ENCODE measurements around the gene PIP5K1B. TPM values are rescaled to one million over a fixed set of nuclear protein-coding genes. Genes with fewer than 3 reads are reported as not detected.

PIP5K1B gene
- total and polyA plus RNA-seq, 2 experiments from 2014 or later, result 1.3 to 2.8 TPM

DNA sequence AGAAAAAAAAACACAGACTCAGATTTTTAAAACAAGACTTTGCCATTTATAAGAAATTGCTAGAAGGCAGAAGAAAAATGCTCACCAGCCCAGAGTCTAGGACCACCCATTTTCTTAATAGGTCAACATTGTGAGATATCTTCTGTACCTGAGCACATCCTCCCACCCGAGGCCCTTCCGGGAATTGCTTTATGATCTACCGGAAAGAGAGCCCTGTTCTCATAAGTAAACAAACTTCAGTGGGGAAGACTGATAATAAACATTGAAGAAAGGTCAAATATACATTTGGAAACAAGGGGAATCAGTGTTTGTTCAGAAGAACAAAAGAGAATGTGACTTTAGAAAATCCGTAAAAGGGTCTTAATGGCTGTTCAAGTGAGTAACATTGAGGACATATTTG is 264.5 kb downstream of the PIP5K1B start:
- H3K36me3 Mint-ChIP-seq (ENCODE audit: low read depth), result no peaks in the 10 kb centered on the region
- no peak for DNase-seq (ENCODE audit: low spot score)
- H3K27me3 ChIP-seq (ENCODE audit: insufficient read depth), result no peaks in the 10 kb centered on the region
- H3K79me2 ChIP-seq (replicated peaks; ENCODE audit: insufficient read depth), result no peaks in the 10 kb centered on the region
- H3F3A ChIP-seq (replicated peaks; ENCODE audit: low read depth), result no peaks in the 10 kb centered on the region
- H4K20me1 ChIP-seq (replicated peaks; ENCODE audit: insufficient read depth), result no peaks in the 10 kb centered on the region
- no peak overlapping the region for H3K27ac ChIP-seq (ENCODE audit: low read depth)
- no peak overlapping the region for H3K27ac Mint-ChIP-seq
- H3K4me1 Mint-ChIP-seq, result 0 out of 3 replicates have a peak, but pooled peaks cover 2% of the 10 kb centered on the region
- TF ChIP-seq, protein P1, sequence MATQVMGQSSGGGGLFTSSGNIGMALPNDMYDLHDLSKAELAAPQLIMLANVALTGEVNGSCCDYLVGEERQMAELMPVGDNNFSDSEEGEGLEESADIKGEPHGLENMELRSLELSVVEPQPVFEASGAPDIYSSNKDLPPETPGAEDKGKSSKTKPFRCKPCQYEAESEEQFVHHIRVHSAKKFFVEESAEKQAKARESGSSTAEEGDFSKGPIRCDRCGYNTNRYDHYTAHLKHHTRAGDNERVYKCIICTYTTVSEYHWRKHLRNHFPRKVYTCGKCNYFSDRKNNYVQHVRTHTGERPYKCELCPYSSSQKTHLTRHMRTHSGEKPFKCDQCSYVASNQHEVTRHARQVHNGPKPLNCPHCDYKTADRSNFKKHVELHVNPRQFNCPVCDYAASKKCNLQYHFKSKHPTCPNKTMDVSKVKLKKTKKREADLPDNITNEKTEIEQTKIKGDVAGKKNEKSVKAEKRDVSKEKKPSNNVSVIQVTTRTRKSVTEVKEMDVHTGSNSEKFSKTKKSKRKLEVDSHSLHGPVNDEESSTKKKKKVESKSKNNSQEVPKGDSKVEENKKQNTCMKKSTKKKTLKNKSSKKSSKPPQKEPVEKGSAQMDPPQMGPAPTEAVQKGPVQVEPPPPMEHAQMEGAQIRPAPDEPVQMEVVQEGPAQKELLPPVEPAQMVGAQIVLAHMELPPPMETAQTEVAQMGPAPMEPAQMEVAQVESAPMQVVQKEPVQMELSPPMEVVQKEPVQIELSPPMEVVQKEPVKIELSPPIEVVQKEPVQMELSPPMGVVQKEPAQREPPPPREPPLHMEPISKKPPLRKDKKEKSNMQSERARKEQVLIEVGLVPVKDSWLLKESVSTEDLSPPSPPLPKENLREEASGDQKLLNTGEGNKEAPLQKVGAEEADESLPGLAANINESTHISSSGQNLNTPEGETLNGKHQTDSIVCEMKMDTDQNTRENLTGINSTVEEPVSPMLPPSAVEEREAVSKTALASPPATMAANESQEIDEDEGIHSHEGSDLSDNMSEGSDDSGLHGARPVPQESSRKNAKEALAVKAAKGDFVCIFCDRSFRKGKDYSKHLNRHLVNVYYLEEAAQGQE (IDR thresholded peaks at IDR 0.05; ENCODE audit: unreplicated experiment), result no peak
- no peak for TF ChIP-seq CTCF (conservative IDR thresholded peaks at IDR 0.05; ENCODE audit: low read depth in 2 of 2)
- no peak for TF ChIP-seq EZH2 (IDR thresholded peaks at IDR 0.05; ENCODE audit: low read depth, unreplicated experiment)
- TF ChIP-seq POLR2AphosphoS5 (IDR thresholded peaks at IDR 0.05; ENCODE audit: low read depth), result no peak
- TF ChIP-seq, protein P2, sequence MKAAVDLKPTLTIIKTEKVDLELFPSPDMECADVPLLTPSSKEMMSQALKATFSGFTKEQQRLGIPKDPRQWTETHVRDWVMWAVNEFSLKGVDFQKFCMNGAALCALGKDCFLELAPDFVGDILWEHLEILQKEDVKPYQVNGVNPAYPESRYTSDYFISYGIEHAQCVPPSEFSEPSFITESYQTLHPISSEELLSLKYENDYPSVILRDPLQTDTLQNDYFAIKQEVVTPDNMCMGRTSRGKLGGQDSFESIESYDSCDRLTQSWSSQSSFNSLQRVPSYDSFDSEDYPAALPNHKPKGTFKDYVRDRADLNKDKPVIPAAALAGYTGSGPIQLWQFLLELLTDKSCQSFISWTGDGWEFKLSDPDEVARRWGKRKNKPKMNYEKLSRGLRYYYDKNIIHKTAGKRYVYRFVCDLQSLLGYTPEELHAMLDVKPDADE (IDR thresholded peaks at IDR 0.05), result no peak
- TF ChIP-seq ZNF114 (CRISPR knock-in tag; IDR thresholded peaks at IDR 0.05), result no peak
- no peak for TF ChIP-seq ZNF331 (CRISPR knock-in tag; IDR thresholded peaks at IDR 0.05; ENCODE audit: low read depth)
- TF ChIP-seq JUNB (IDR thresholded peaks at IDR 0.05; ENCODE audit: unreplicated experiment), result no peak
- TF ChIP-seq CREB1 (CRISPR knock-in tag; IDR thresholded peaks at IDR 0.05; ENCODE audit: low read depth), result no peak
- TF ChIP-seq, protein P3, sequence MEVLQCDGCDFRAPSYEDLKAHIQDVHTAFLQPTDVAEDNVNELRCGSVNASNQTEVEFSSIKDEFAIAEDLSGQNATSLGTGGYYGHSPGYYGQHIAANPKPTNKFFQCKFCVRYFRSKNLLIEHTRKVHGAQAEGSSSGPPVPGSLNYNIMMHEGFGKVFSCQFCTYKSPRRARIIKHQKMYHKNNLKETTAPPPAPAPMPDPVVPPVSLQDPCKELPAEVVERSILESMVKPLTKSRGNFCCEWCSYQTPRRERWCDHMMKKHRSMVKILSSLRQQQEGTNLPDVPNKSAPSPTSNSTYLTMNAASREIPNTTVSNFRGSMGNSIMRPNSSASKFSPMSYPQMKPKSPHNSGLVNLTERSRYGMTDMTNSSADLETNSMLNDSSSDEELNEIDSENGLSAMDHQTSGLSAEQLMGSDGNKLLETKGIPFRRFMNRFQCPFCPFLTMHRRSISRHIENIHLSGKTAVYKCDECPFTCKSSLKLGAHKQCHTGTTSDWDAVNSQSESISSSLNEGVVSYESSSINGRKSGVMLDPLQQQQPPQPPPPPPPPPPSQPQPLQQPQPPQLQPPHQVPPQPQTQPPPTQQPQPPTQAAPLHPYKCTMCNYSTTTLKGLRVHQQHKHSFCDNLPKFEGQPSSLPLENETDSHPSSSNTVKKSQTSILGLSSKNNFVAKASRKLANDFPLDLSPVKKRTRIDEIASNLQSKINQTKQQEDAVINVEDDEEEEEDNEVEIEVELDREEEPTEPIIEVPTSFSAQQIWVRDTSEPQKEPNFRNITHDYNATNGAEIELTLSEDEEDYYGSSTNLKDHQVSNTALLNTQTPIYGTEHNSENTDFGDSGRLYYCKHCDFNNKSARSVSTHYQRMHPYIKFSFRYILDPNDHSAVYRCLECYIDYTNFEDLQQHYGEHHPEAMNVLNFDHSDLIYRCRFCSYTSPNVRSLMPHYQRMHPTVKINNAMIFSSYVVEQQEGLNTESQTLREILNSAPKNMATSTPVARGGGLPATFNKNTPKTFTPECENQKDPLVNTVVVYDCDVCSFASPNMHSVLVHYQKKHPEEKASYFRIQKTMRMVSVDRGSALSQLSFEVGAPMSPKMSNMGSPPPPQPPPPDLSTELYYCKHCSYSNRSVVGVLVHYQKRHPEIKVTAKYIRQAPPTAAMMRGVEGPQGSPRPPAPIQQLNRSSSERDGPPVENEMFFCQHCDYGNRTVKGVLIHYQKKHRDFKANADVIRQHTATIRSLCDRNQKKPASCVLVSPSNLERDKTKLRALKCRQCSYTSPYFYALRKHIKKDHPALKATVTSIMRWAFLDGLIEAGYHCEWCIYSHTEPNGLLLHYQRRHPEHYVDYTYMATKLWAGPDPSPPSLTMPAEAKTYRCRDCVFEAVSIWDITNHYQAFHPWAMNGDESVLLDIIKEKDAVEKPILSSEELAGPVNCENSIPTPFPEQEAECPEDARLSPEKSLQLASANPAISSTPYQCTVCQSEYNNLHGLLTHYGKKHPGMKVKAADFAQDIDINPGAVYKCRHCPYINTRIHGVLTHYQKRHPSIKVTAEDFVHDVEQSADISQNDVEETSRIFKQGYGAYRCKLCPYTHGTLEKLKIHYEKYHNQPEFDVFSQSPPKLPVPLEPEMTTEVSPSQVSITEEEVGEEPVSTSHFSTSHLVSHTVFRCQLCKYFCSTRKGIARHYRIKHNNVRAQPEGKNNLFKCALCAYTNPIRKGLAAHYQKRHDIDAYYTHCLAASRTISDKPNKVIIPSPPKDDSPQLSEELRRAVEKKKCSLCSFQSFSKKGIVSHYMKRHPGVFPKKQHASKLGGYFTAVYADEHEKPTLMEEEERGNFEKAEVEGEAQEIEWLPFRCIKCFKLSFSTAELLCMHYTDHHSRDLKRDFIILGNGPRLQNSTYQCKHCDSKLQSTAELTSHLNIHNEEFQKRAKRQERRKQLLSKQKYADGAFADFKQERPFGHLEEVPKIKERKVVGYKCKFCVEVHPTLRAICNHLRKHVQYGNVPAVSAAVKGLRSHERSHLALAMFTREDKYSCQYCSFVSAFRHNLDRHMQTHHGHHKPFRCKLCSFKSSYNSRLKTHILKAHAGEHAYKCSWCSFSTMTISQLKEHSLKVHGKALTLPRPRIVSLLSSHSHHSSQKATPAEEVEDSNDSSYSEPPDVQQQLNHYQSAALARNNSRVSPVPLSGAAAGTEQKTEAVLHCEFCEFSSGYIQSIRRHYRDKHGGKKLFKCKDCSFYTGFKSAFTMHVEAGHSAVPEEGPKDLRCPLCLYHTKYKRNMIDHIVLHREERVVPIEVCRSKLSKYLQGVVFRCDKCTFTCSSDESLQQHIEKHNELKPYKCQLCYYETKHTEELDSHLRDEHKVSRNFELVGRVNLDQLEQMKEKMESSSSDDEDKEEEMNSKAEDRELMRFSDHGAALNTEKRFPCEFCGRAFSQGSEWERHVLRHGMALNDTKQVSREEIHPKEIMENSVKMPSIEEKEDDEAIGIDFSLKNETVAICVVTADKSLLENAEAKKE (CRISPR knock-in tag; IDR thresholded peaks at IDR 0.05), result no peak
- no peak for TF ChIP-seq STAT1 (IDR thresholded peaks at IDR 0.05; ENCODE audit: unreplicated experiment)
- TF ChIP-seq EZH2phosphoT487 (IDR thresholded peaks at IDR 0.05; ENCODE audit: unreplicated experiment), result no peak
- no peak for TF ChIP-seq NANOG (IDR thresholded peaks at IDR 0.05; ENCODE audit: borderline replicate concordance)
- no peaks in the 10 kb centered on the region for H3K27me3 Mint-ChIP-seq (ENCODE audit: insufficient read depth, low read depth, poor library complexity)
- no peak overlapping the region for H3K4me3 ChIP-seq
- peaks cover 3% of the 10 kb centered on the region; the same call in 1 of the 2 replicates for H3K4me1 ChIP-seq (ENCODE audit: insufficient read depth)
- ATAC-seq, result no peak
- no peaks in the 10 kb centered on the region for H3K9me3 Mint-ChIP-seq
- no peak overlapping the region for H3K4me2 ChIP-seq
- no peaks in the 10 kb centered on the region for H3K9me2 ChIP-seq (ENCODE audit: insufficient read depth)
- H2AFZ ChIP-seq, result no peak overlapping the region
- no peaks in the 10 kb centered on the region for H3K36me3 ChIP-seq (ENCODE audit: insufficient read depth)
- H3K4me3 Mint-ChIP-seq, result no peak overlapping the region

All from GM23338 (cell line).